Measurements from ENCODE around the gene RNF220. TPM values are rescaled to one million over a fixed set of nuclear protein-coding genes. Genes with fewer than 3 reads are reported as not detected.

Gene RNF220
- total RNA-seq, 2 experiments from 2014 or later, result 72.3 to 78.3 TPM

DNA sequence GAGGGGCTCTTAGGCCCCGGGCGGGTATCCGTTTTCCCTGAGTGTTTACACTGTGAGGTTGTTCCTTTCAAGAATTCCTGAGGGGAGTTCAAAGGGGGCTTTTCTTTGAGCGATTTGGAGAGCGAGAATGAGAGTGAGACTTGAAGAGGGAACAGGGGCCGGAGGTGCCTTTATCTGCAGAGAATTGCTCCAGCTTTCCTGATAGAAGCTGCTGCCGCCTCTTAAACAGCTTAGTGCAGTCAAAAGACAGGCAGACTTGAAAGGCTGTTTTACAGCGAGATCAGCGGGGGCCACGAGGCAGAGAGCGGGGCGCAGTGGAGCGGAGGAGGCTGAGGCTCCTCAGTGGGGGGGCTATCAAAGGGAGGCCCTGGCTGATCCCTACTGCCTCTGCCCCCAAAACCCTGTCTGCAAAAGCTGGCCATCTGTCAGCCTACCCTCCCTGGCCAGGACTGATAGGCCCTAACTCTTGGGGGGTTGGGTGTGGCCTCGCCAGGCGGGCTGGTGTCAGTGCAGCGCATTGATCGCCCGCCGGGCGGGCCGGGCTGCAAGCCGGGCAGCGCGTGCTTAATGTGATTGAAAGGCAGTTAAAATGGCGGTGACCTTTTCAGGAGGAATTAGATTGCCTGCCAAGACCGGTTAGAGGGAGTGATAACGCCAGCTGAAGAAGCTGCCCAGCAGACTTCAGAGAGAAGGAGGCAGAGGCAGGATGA, 232.8 kb downstream of the RNF220 start:
- POLR2A ChIA-PET, result no interaction called here

DNA sequence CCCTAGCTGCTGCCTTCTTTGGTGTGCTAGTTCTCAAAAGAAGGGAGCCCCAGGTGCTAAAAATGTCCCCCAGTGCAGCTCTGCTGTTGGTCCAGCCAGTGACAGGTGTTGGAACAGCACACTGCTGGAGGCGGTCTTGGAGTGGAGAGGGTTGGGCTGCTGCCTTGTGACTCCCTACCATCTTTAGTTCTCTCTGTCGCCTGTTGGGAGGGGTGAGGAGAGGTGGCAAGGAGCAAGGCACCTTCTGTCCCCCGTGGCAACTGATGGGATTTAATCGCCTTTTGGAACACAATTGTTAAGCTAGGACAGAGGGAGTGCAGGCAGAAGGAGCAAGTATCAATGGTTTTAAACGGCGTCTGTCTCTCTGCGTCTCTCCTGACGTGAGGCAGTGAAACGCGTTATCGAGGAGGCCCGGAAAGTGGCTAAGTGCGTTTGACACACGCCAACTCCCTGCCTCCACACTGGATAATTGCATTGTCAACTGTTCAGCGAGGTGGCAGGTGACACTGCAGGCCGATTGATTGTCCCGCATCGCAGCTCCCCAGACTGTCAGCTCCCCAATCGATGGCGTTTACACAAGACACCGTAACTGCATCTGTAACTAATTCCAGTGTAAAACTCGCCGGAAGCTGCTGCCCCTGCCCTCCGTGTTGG, 235.3 kb downstream of the RNF220 start:
- peaks cover 57% of the 10 kb centered on the region for H3K36me3 Mint-ChIP-seq (ENCODE audit: low read depth)
- no peaks in the 10 kb centered on the region for H3K9me3 Mint-ChIP-seq (ENCODE audit: low read depth)
- H3K27me3 Mint-ChIP-seq, result no peaks in the 10 kb centered on the region

More for the DNA sequence above, 232.8 kb downstream of the RNF220 start:
- peaks cover 63% of the 10 kb centered on the region for H3K36me3 Mint-ChIP-seq (ENCODE audit: low read depth)
- no peak for DNase-seq
- no peaks in the 10 kb centered on the region for H3K9me3 Mint-ChIP-seq (ENCODE audit: low read depth)
- peaks cover 27% of the 10 kb centered on the region for H3K4me1 Mint-ChIP-seq
- intact Hi-C loops (cut with DNase I, micrococcal nuclease), result loop anchor here in 1 of 2 experiments (10.0 kb wide), 1 partner anchor 1273 kb away; the partner anchor contains the start of gene ELOVL1
- H3K4me3 Mint-ChIP-seq, result no peak overlapping the region
- no peak for ATAC-seq
- CTCF ChIA-PET, result interaction anchor here (13.0 kb wide), 1 partner anchor 14 kb away, joined by 91 read pairs; no protein-coding TSS in a partner anchor
- no peaks in the 10 kb centered on the region for H3K27me3 Mint-ChIP-seq
- no peak overlapping the region for H3K27ac Mint-ChIP-seq

DNA sequence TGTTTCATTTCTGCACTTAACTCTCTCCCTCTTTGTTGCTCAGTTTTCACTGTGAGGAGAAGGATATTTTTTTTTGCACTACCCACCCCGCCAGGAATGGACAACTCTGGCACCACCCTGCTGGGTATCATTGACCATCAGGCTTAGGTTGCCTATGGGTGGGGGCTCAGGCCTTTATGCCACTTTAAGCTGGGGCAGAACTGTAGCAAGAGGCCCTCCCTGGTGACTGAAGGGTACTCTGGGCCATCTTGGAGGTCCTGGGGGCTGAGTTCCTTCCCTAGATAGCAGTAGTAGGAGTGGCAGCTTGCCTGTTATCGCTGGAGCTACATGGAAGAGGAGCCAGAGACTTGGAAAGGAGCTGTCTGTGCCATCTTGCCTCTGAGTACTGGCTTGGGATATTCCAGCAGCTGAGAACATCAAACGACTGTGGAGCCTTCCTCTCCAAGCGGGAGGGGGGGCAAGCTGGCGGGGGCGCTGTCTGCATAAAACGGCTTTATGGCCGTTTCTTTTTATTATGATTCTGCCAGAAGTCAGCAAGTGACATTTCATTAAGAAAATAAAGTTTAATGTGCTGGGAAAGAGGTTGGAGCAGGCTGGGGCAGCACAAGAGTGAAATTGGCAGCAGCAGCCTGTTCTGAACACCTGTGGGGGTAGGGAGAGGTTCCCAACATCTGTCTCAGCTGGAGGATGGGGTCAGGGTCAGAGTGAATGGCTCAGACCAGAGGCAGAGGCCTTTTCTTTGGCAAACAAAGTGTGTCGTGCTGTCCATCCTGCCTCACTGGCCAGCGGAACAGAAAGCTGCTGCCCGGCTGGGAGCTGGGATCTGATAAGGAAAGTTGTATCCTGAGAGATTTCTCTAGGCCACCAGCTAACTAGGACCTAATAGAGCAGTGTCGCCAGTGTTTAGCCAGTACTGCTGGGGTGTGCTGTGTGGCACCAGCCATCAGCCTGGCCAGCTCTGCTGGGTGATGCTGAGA, 236.4 kb downstream of the RNF220 start:
- intact Hi-C loops (cut with DNase I, micrococcal nuclease), result no loop called here
- Mint-ChIP-seq H3K4me1 (no peaks in the 10 kb centered on the region), H3K27ac (no peak overlapping the region), H3K36me3 (ENCODE audit: low read depth) (peaks cover 47% of the 10 kb centered on the region), H3K9me3 (ENCODE audit: low read depth) (no peaks in the 10 kb centered on the region), H3K27me3 (no peaks in the 10 kb centered on the region), H3K4me3 (no peak overlapping the region)
- CTCF ChIA-PET, result interaction anchor here (0.6 to 13.0 kb wide), 5 partner anchors 11 to 519 kb away, joined by 3 to 91 read pairs (median 4); no protein-coding TSS in a partner anchor
- DNase-seq (no peak), ATAC-seq (no peak)
- POLR2A ChIA-PET, result interaction anchor here (0.6 to 1.1 kb wide), 3 partner anchors 9 to 178 kb away, joined by 3 to 5 read pairs (median 4); no protein-coding TSS in a partner anchor

More for the DNA sequence above, 235.3 kb downstream of the RNF220 start:
- DNase-seq (no peak), ATAC-seq (no peak)
- Mint-ChIP-seq H3K27ac (no peak overlapping the region), H3K4me3 (no peak overlapping the region), H3K4me1 (peaks cover 3% of the 10 kb centered on the region)
- ChIA-PET POLR2A (no interaction called here), CTCF (interaction anchor here (0.5 to 13.0 kb wide), 2 partner anchors 12 to 107 kb away, joined by 5 to 91 read pairs; no protein-coding TSS in a partner anchor)
- intact Hi-C loops (cut with DNase I, micrococcal nuclease), result no loop called here

DNA sequence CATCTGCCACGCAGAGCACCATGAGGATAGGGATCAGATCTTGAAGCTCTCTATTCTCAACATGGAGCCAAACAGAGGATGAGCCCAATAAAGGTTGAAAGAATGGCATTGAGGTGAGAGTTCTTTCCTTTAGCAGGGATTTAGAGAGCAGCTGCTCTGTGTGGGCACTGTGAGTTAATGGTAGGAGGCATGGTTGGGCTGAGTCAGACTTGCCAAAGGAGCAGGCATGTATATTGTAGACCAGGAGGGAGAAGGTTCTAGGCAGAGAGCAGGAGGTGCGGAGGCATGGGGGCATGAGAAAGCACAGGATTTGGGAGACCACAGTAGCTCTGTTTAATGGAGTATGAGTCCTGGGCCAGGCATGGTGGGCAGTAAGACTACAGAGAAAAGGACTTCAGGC, 237.2 kb downstream of the RNF220 start:
- Mint-ChIP-seq H3K9me3 (ENCODE audit: low read depth) (no peaks in the 10 kb centered on the region), H3K36me3 (ENCODE audit: low read depth) (peaks cover 40% of the 10 kb centered on the region), H3K27ac (peak overlapping the region; percentile 26), H3K4me1 (no peaks in the 10 kb centered on the region), H3K27me3 (no peaks in the 10 kb centered on the region), H3K4me3 (no peak overlapping the region)
- intact Hi-C loops (cut with DNase I, micrococcal nuclease), result no loop called here
- POLR2A ChIA-PET, result interaction anchor here (0.5 to 1.1 kb wide), 5 partner anchors 10 to 1270 kb away, joined by 3 to 6 read pairs (median 3); no protein-coding TSS in a partner anchor
- no peak for DNase-seq
- CTCF ChIA-PET, result interaction anchor here (0.6 to 13.0 kb wide), 3 partner anchors 10 to 1376 kb away, joined by 3 to 91 read pairs (median 4); no protein-coding TSS in a partner anchor
- ATAC-seq, result no peak

DNA sequence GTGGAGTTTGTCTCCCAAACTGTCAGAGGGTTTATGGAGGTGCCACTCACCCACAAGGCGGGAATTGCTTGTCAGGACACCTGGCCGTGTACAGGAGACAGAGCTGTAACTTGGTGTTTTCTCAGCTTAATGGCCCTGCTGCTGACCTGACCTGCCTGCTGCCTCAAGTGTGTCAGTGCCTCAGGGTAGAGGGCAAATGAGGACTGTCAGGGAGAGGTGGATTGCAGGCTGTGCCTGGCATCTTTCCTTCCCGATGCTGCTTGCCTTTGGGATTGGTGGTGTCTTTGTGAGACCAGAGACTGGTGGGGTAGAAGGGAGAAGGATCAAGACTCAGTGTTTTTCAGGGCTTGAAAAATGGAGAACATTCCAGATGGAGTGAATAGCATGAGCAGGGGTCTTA, 237.9 kb downstream of the RNF220 start:
- Mint-ChIP-seq H3K27me3 (no peaks in the 10 kb centered on the region), H3K9me3 (ENCODE audit: low read depth) (no peaks in the 10 kb centered on the region), H3K4me1 (no peaks in the 10 kb centered on the region), H3K36me3 (ENCODE audit: low read depth) (peaks cover 38% of the 10 kb centered on the region), H3K4me3 (no peak overlapping the region), H3K27ac (peak overlapping the region; percentile 0)
- ATAC-seq (no peak), DNase-seq (no peak)
- ChIA-PET CTCF (interaction anchor here (0.6 to 13.0 kb wide), 2 partner anchors 9 to 1376 kb away, joined by 3 to 91 read pairs; no protein-coding TSS in a partner anchor), POLR2A (interaction anchor here (0.7 kb wide), 3 partner anchors 11 to 78 kb away, joined by 3 read pairs; no protein-coding TSS in a partner anchor)
- intact Hi-C loops (cut with DNase I, micrococcal nuclease), result no loop called here

DNA sequence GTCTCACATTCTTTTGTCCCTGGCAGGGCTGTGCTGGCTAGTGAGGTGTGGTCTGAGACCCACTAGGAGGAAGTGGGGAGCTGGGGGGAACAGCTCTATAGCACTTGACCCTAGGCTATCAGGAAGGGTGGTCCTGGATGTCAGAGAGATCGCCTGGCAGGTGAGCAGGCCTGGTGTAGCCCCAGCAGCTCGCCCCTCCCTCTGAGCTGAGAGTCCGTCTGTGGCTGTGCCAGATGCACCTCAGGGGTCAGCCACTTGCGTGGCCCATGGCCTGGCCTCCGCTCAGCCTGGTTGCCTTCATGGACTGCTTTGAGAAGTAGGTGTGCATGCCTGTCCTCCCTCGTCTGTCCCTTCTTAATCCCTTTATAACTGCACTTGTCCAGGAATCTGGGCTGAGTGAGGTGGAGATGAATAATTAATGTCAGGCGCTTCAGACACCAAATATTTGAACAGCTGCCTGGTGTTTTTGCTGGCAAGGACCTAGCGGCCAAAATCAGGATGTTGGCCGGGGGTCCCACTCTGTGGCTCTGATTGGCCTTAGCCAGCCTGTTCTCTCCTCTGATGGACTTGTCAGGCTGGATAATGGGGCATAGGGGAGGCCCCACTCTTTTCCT, 238.8 kb downstream of the RNF220 start:
- Mint-ChIP-seq H3K36me3 (ENCODE audit: low read depth) (peaks cover 33% of the 10 kb centered on the region), H3K9me3 (ENCODE audit: low read depth) (no peaks in the 10 kb centered on the region), H3K27me3 (no peaks in the 10 kb centered on the region), H3K4me1 (no peaks in the 10 kb centered on the region), H3K27ac (no peak overlapping the region), H3K4me3 (no peak overlapping the region)
- intact Hi-C loops (cut with DNase I, micrococcal nuclease), result no loop called here
- CTCF ChIA-PET, result interaction anchor here (1.3 kb wide), 1 partner anchor 8 kb away, joined by 4 read pairs; no protein-coding TSS in a partner anchor
- POLR2A ChIA-PET, result interaction anchor here (0.7 kb wide), 1 partner anchor 19 kb away, joined by 3 read pairs; no protein-coding TSS in a partner anchor
- ATAC-seq (no peak), DNase-seq (no peak)

DNA sequence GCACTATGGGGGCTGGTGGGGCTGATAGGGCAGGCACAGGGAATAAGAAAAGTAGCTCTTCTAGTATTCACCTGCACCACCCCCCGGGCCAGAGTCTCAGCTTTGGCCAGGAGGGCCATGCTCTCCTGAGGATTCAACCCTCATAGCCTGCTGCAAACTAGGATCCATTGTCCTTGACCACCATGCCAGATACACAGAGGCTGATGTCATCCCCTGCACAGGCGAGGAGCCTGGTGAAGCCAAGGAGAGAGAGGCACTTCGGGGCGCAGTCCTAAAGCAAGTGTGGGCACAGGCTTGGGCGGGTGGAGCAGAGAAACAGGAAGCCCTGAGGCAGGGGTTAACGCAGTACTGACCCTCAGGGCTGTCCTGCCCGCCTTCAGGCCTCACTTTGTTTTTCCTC, 239.8 kb downstream of the RNF220 start:
- ChIA-PET POLR2A (no interaction called here), CTCF (interaction anchor here (1.0 to 1.3 kb wide), 2 partner anchors 7 to 27 kb away, joined by 4 read pairs; no protein-coding TSS in a partner anchor)
- DNase-seq, result no peak
- Mint-ChIP-seq H3K9me3 (ENCODE audit: low read depth) (no peaks in the 10 kb centered on the region), H3K4me3 (no peak overlapping the region), H3K27ac (no peak overlapping the region), H3K27me3 (no peaks in the 10 kb centered on the region), H3K36me3 (ENCODE audit: low read depth) (peaks cover 34% of the 10 kb centered on the region), H3K4me1 (no peaks in the 10 kb centered on the region)
- intact Hi-C loops (cut with DNase I, micrococcal nuclease), result no loop called here
- no peak for ATAC-seq

DNA sequence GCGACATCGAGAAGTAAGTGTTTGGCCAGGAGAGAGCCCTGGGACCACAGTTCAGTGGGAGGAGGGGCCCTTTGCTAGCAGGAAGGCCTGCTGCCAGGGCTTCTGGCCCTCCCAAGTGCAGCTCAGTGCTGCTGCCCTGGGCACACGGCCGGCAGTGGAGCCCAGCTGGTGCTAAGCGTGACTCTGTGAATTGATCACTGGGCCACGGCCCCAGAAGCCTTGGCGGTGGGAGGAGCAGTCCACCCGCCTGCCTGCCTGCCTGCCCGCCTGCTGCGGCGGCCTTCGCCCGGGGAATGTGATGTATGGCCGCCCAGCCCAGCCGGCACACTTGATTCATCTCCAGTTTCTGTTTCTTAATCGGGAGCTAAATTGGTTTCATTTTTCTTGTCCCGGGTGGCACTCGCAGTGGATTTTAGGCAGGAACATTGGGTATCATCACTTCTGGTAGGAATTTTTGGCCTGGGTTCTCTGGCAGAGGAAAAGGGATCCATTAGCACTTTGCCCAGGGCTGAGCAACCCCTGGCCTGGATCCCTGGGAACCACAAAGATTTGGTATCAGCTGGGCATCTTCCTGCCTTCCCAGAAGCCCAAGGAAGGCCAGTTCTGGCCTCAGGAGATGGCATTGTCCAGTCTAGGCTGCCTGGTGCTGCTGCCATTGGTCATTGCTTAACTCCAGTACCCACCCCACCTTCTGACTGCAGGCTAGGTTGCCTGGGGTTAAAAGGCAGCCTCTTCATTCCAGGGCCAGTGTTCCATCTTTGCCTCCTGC, 240.6 kb downstream of the RNF220 start:
- peaks cover 37% of the 10 kb centered on the region for H3K36me3 Mint-ChIP-seq (ENCODE audit: low read depth)
- CTCF ChIA-PET, result interaction anchor here (1.0 kb wide), 1 partner anchor 26 kb away, joined by 4 read pairs; no protein-coding TSS in a partner anchor

DNA sequence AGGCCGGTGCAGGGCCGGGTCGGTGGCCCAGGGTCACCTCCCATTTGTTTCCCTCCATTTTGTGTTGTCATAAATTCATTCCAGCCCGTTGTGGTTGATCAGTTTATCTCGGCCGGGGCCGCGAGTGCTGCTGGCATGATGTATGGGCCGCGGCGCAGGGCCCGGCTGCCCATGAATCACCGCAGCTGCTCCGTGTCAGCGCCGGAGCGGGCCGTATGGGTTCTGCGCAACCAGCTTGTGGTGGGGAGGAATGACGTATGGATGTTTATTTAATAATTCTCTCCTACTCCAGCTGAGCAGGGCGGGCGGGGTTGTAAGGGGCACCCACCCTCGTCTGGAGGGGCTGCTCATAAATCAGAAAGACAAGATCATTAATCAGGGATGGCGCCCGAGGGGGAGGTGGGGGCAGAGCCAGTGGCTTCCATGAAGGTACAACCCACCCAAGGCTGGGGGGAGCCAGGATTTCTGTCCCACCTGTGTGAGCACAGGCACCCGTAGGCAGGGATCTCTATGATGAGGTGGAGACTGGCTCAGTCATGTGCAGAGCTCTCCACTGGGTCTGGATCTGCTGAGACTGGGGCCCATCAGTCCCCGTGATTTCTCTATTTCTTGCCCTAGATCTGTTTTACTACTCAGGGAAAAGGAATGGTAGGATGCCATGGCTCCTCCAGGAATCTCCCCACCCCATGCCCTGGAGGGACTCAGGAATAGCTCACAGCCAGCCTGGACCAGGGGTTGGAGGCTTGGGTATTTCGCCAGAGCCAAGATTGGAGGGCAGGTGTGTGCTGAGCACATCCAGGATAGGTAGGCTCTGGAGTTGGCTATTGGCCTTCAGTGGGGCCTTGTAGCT, 241.4 kb downstream of the RNF220 start:
- DNase-seq, result no peak
- intact Hi-C loops (cut with DNase I, micrococcal nuclease), result no loop called here
- Mint-ChIP-seq H3K27ac (no peak overlapping the region), H3K36me3 (ENCODE audit: low read depth) (peaks cover 36% of the 10 kb centered on the region), H3K27me3 (no peaks in the 10 kb centered on the region), H3K4me1 (no peaks in the 10 kb centered on the region), H3K9me3 (ENCODE audit: low read depth) (no peaks in the 10 kb centered on the region), H3K4me3 (no peak overlapping the region)
- ChIA-PET POLR2A (interaction anchor here (0.8 to 1.7 kb wide), 4 partner anchors 13 to 15 kb away, joined by 3 to 4 read pairs (median 3); no protein-coding TSS in a partner anchor), CTCF (interaction anchor here (0.7 to 1.1 kb wide), 4 partner anchors 11 to 847 kb away, joined by 3 to 4 read pairs (median 3); no protein-coding TSS in a partner anchor)
- ATAC-seq, result no peak

More for the DNA sequence above, 240.6 kb downstream of the RNF220 start:
- H3K27me3 Mint-ChIP-seq, result no peaks in the 10 kb centered on the region
- intact Hi-C loops (cut with DNase I, micrococcal nuclease), result no loop called here
- no peaks in the 10 kb centered on the region for H3K9me3 Mint-ChIP-seq (ENCODE audit: low read depth)
- no peak for ATAC-seq
- no peak overlapping the region for H3K27ac Mint-ChIP-seq
- no peaks in the 10 kb centered on the region for H3K4me1 Mint-ChIP-seq
- POLR2A ChIA-PET, result interaction anchor here (0.8 to 1.2 kb wide), 2 partner anchors 12 to 14 kb away, joined by 3 read pairs; no protein-coding TSS in a partner anchor
- DNase-seq, result no peak
- H3K4me3 Mint-ChIP-seq, result no peak overlapping the region

Measured in activated CD4-positive, alpha-beta T cell treated with anti-CD3 and anti-CD28 coated beads for 36 hours (primary cell).